Gastroesophageal sphincter (tissue), 3 donors: ENCODE data around the gene CDK14.

Source experiments
- CTCF ChIP-seq, 4 experiments: fragments of 200-600 bp in 2 of 4; fragments of 450-650 bp in 2 of 4; sonication (generic) in 1 of 4; IDR thresholded peaks; one replicate each; pipeline ENCODE4 v1.5.1; 2017 to 2019; ENCODE audit warnings: antibody characterized with exemption in 4 of 4, mild to moderate bottlenecking in 2 of 4, moderate library complexity in 2 of 4
- EP300 ChIP-seq: sonication (generic); formaldehyde crosslinking; IDR thresholded peaks from one replicate; pipeline ENCODE4 v1.6.1; 2017; ENCODE audit warnings: antibody characterized with exemption, mild to moderate bottlenecking
- POLR2A ChIP-seq, 2 donors: fragments of 450-650 bp; IDR thresholded peaks; one replicate each; pipeline ENCODE4 v1.6.1; 2017; ENCODE audit warnings: antibody characterized with exemption in 2 of 2, mild to moderate bottlenecking in 2 of 2, moderate library complexity in 1 of 2
- POLR2AphosphoS5 ChIP-seq: sonication (generic); formaldehyde crosslinking; IDR thresholded peaks from one replicate; pipeline ENCODE4 v1.6.1; 2017; ENCODE audit warnings: antibody characterized with exemption

GRCh38 chr7:90764848-90765570 is 168.9 kb downstream of the CDK14 start:
- TF ChIP-seq CTCF (IDR thresholded peaks at IDR 0.05), result no peak
- no peak for TF ChIP-seq POLR2A (IDR thresholded peaks at IDR 0.05)
- no peak for TF ChIP-seq EP300
- no peak for TF ChIP-seq POLR2AphosphoS5
